Measurements from ENCODE around the gene N4BP2. TPM values are rescaled to one million over a fixed set of nuclear protein-coding genes. Genes with fewer than 3 reads are reported as not detected.

N4BP2 gene
- polyA plus RNA-seq, 1 of the 3 experiments (the other 2 are of a cell fraction) = 1.2 TPM

- TF ChIP-seq IRF3 (IDR thresholded peaks at IDR 0.05; ENCODE audit: low read depth, low read length) (no peak), RCOR1 (IDR thresholded peaks at IDR 0.05; ENCODE audit: low read length) (no peak)
Observed at GRCh38 chr4:40053161-40053560, 3.5 kb upstream of the N4BP2 start (continued).

GRCh38 chr4:40055511-40055862 lies 1.2 kb upstream of the N4BP2 start:
- H3K27me3 ChIP-seq (ENCODE audit: insufficient read depth) = no peaks in the 10 kb centered on the region
- TF ChIP-seq MXI1 (IDR thresholded peaks at IDR 0.05; ENCODE audit: low read depth, low read length) (no peak), RAD21 (IDR thresholded peaks at IDR 0.05; ENCODE audit: low read length) (no peak), YY1 (IDR thresholded peaks at IDR 0.05; ENCODE audit: low read depth) (no peak), FOXJ3 (CRISPR knock-in tag; IDR thresholded peaks at IDR 0.05) (no peak), EZH2phosphoT487 (IDR thresholded peaks at IDR 0.05; ENCODE audit: borderline replicate concordance, low read depth) (no peak), IRF3 (IDR thresholded peaks at IDR 0.05; ENCODE audit: low read depth, low read length) (no peak), SIN3A (IDR thresholded peaks at IDR 0.05; ENCODE audit: borderline replicate concordance, low read depth, low read length) (no peak), PBX3 (IDR thresholded peaks at IDR 0.05) (no peak), EP300 (IDR thresholded peaks at IDR 0.05; ENCODE audit: borderline replicate concordance in 1 of 2, low read depth in 1 of 2, low read length in 1 of 2) (no peak), JUND (IDR thresholded peaks at IDR 0.05) (no peak), ZBTB33 (IDR thresholded peaks at IDR 0.05; ENCODE audit: borderline replicate concordance, low read depth) (no peak), RFX5 (IDR thresholded peaks at IDR 0.05; ENCODE audit: low read length) (no peak), TCF12 (IDR thresholded peaks at IDR 0.05) (no peak), MEF2A (IDR thresholded peaks at IDR 0.05; ENCODE audit: borderline replicate concordance, low read depth) (no peak)

More at GRCh38 chr4:40055511-40055862, 1.2 kb upstream of the N4BP2 start:
- ChIA-PET POLR2A (interaction anchor here (0.6 to 2.0 kb wide), 6 partner anchors 34 to 590 kb away, joined by 3 to 21 read pairs (median 3); partner anchors contain the start of gene UGDH), CTCF (interaction anchor here (0.8 to 3.6 kb wide), 12 partner anchors 17 to 788 kb away, joined by 3 to 54 read pairs (median 6); partner anchors contain the start of gene PDS5A)
- Histone ChIP-seq H3F3A (replicated peaks; ENCODE audit: insufficient read depth) (peaks cover 38% of the 10 kb centered on the region), H3K9me3 (no peaks in the 10 kb centered on the region), H3K9ac (peak overlapping the region; percentile 94), H4K20me1 (ENCODE audit: insufficient read depth) (no peaks in the 10 kb centered on the region), H3K27ac (ENCODE audit: low read depth in 2 of 2, low read length in 1 of 2) (peak overlapping the region; percentile 97 to 98), H3K79me2 (ENCODE audit: insufficient read depth) (peaks cover 26% of the 10 kb centered on the region), H3K9me2 (no peaks in the 10 kb centered on the region), H3K4me1 (ENCODE audit: control insufficient read depth in 1 of 2, insufficient read depth in 2 of 2, low read depth in 1 of 2, low read length in 1 of 2) (peaks cover 0 to 6% of the 10 kb centered on the region in 2 experiments; a peak in 3 of 4 replicates), H2AFZ (ENCODE audit: low read depth) (peak overlapping the region; percentile 91), H3K4me3 (ENCODE audit: low read depth in 2 of 2, low read length in 1 of 2) (peak overlapping the region; percentile 71 to 82), H3K4me2 (peak overlapping the region; percentile 87), H3K36me3 (replicated peaks in 1 of 2; ENCODE audit: control insufficient read depth in 1 of 2, insufficient read depth in 2 of 2, low read length in 1 of 2) (no peaks in the 10 kb centered on the region)
- 2% methylated on average over 5 of the region's 5 CpGs for WGBS (ENCODE audit: low lambda C conversion rate)
- DNase-seq = no peak

All from SK-N-SH (cell line).